Measurements from ENCODE around the gene TMEM250.

The TMEM250 gene

DNA sequence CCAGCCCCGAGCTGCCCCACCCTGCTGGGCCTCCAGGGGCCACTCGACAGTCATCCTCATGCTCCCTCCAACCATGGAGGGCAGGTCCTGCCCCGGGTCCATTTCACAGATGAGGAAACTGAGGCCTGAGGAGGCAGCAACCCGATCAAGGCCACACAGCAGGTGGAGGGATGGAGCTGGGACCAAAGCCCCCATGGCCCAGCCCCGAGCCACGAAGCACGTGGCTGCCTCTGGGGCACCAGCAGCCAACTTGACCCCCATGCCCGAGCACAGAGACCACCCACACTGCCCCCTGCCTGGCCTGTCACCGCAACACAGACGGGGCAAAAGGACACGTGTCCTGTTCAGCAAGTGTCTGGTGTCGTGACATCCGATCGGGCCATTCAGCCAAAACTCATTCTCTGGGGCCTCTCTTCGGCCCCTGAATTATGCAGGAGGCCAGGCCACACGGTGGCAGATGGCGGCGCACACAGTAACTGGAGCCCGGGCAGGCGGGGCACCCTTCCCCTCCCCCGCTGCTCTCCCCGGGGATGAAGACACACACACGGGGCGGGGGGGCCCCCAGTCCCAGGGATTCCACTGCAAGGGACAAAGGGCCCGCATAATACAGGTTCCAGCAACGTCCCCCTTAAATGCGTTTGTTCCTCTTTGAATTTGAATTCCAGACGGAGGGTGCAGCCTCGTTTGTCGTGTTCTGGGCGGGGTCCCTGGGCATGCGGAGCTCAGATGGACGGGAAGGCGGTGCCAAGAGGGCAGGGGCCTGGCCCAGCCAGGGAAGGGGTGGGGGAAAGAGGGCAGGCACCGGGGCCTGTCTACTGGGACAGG lies 29.4 kb upstream of the TMEM250 start:
- Histone ChIP-seq H2AFZ (ENCODE audit: low read length) (no peak overlapping the region), H3K4me3 (ENCODE audit: low read depth, low read length, poor library complexity, severe bottlenecking) (no peak overlapping the region)

GRCh38 chr9:136147038-136147889 lies 28.6 kb upstream of the TMEM250 start:
- Histone ChIP-seq H3K27me3 (ENCODE audit: insufficient read depth, low read length) (peaks cover 13% of the 10 kb centered on the region), H3K9ac (ENCODE audit: low read length) (no peak overlapping the region), H4K20me1 (ENCODE audit: insufficient read depth, low read length) (no peaks in the 10 kb centered on the region), H2AFZ (ENCODE audit: low read length) (no peak overlapping the region), H3K79me2 (ENCODE audit: insufficient read depth, low read length) (no peaks in the 10 kb centered on the region), H3K9me3 (ENCODE audit: low read length) (no peaks in the 10 kb centered on the region), H3K4me1 (ENCODE audit: insufficient read depth, low read length, severe bottlenecking) (no peaks in the 10 kb centered on the region), H3K4me3 (ENCODE audit: low read depth, low read length, poor library complexity, severe bottlenecking) (no peak overlapping the region), H3K27ac (ENCODE audit: low read depth, low read length, poor library complexity, severe bottlenecking) (no peak overlapping the region), H3K9me2 (ENCODE audit: low read depth, low read length) (no peaks in the 10 kb centered on the region), H3F3A (ENCODE audit: insufficient read depth, low read length) (no peaks in the 10 kb centered on the region), H3K36me3 (ENCODE audit: insufficient read depth, low read length) (no peaks in the 10 kb centered on the region), H3K4me2 (ENCODE audit: low read length) (no peak overlapping the region)
- TF ChIP-seq CTCF (IDR thresholded peaks at IDR 0.05; ENCODE audit: low read length) (no peak), EZH2 (IDR thresholded peaks at IDR 0.05; ENCODE audit: borderline replicate concordance, low read length) (no peak)

More for the DNA sequence above, 29.4 kb upstream of the TMEM250 start:
- no peak for TF ChIP-seq EZH2 (IDR thresholded peaks at IDR 0.05; ENCODE audit: borderline replicate concordance, low read length)
- Histone ChIP-seq H4K20me1 (ENCODE audit: insufficient read depth, low read length) (no peaks in the 10 kb centered on the region), H3K9ac (ENCODE audit: low read length) (no peak overlapping the region), H3K27ac (ENCODE audit: low read depth, low read length, poor library complexity, severe bottlenecking) (no peak overlapping the region), H3K4me1 (ENCODE audit: insufficient read depth, low read length, severe bottlenecking) (no peaks in the 10 kb centered on the region), H3K79me2 (ENCODE audit: insufficient read depth, low read length) (no peaks in the 10 kb centered on the region), H3K36me3 (ENCODE audit: insufficient read depth, low read length) (no peaks in the 10 kb centered on the region), H3K27me3 (ENCODE audit: insufficient read depth, low read length) (peaks cover 13% of the 10 kb centered on the region), H3K9me3 (ENCODE audit: low read length) (no peaks in the 10 kb centered on the region), H3K9me2 (ENCODE audit: low read depth, low read length) (no peaks in the 10 kb centered on the region), H3K4me2 (ENCODE audit: low read length) (no peak overlapping the region), H3F3A (ENCODE audit: insufficient read depth, low read length) (no peaks in the 10 kb centered on the region)

DNA sequence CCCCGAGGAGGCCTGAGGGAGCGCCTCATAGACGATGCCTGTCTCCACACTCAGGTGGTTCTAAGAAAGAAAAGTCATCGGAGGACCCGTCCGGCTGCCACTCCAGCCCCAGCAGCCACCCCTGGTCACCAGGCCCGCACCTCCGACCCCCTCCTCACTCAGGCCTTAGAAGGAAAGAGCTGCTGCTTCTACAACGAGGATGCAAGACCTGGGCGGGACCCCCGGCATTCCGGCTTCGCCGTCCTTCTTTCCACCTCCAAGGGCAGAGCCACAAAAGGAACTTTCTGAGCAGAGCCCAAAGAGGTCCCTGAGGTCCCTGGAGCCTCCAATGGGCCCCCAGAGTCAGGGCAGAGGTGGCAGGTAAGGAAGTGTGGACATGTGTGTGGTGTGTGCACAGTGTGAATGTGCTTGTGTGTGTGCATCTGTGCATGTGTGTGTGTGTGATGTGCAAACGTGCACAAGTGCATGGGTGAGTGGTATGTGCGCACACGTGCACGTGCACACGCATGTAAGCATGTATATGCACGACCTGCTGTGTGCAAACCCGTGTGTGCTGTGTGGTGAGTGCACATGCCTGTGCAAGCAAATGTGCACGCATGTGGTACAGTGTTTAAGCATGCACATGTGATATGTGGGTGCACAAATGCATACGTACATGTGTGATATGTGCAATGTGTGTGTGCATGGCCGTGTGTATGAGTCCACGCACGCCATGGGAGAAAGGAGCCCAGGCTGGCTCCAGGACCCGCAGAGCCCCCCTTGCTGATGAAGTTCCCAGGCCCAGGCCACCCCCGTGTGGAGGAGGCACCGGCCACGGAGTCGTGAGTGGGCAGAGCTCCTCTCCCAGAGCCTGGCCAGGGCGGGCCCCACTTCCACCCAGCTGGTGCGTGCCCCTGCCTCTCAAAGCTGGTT lies 27.7 kb upstream of the TMEM250 start:
- no peaks in the 10 kb centered on the region for H3K79me2 ChIP-seq (ENCODE audit: insufficient read depth, low read length)
- H3K9me2 ChIP-seq (ENCODE audit: low read depth, low read length), result no peaks in the 10 kb centered on the region
- H3K9ac ChIP-seq (ENCODE audit: low read length), result no peak overlapping the region
- no peak overlapping the region for H3K4me3 ChIP-seq (ENCODE audit: low read depth, low read length, poor library complexity, severe bottlenecking)
- peaks cover 13% of the 10 kb centered on the region for H3K27me3 ChIP-seq (ENCODE audit: insufficient read depth, low read length)
- H3K27ac ChIP-seq (ENCODE audit: low read depth, low read length, poor library complexity, severe bottlenecking), result no peak overlapping the region
- H3K4me2 ChIP-seq (ENCODE audit: low read length), result no peak overlapping the region
- H3K9me3 ChIP-seq (ENCODE audit: low read length), result no peaks in the 10 kb centered on the region
- H3K36me3 ChIP-seq (ENCODE audit: insufficient read depth, low read length), result no peaks in the 10 kb centered on the region
- no peak overlapping the region for H2AFZ ChIP-seq (ENCODE audit: low read length)
- H4K20me1 ChIP-seq (ENCODE audit: insufficient read depth, low read length), result no peaks in the 10 kb centered on the region
- no peak for TF ChIP-seq EZH2 (IDR thresholded peaks at IDR 0.05; ENCODE audit: borderline replicate concordance, low read length)
- no peak for TF ChIP-seq CTCF (IDR thresholded peaks at IDR 0.05; ENCODE audit: low read length)
- no peaks in the 10 kb centered on the region for H3K4me1 ChIP-seq (ENCODE audit: insufficient read depth, low read length, severe bottlenecking)
- H3F3A ChIP-seq (ENCODE audit: insufficient read depth, low read length), result no peaks in the 10 kb centered on the region

Data from OCI-LY1 (cell line).